ENCODE measurements around the gene SMIM36. TPM values are rescaled to one million over a fixed set of nuclear protein-coding genes. Genes with fewer than 3 reads are reported as not detected.

Gene SMIM36
- total and polyA plus RNA-seq, 2 experiments from 2014 or later, result not detected

GRCh38 chr17:55411463-55411855, 99.8 kb downstream of the SMIM36 start (continued):
- TF ChIP-seq REST (IDR thresholded peaks at IDR 0.05; ENCODE audit: unreplicated experiment), result no peak
- no peak for TF ChIP-seq POLR2AphosphoS5 (IDR thresholded peaks at IDR 0.05; ENCODE audit: low read depth)
- no peak for TF ChIP-seq ZNF114 (CRISPR knock-in tag; IDR thresholded peaks at IDR 0.05)
- no peak for TF ChIP-seq ZNF331 (CRISPR knock-in tag; IDR thresholded peaks at IDR 0.05; ENCODE audit: low read depth)
- TF ChIP-seq EZH2 (IDR thresholded peaks at IDR 0.05; ENCODE audit: low read depth, unreplicated experiment), result no peak
- no peak for TF ChIP-seq CREB1 (CRISPR knock-in tag; IDR thresholded peaks at IDR 0.05; ENCODE audit: low read depth)
- no peak for TF ChIP-seq ETS1 (IDR thresholded peaks at IDR 0.05)
- TF ChIP-seq CTCF (conservative IDR thresholded peaks at IDR 0.05; ENCODE audit: low read depth in 2 of 2), result no peak

- no peak for DNase-seq (ENCODE audit: low spot score)
- Histone ChIP-seq H3K4me2 (no peak overlapping the region), H4K20me1 (replicated peaks; ENCODE audit: insufficient read depth) (peaks cover 14% of the 10 kb centered on the region), H3F3A (replicated peaks; ENCODE audit: low read depth) (no peaks in the 10 kb centered on the region), H3K4me1 (ENCODE audit: insufficient read depth) (no peaks in the 10 kb centered on the region), H3K27ac (ENCODE audit: low read depth) (no peak overlapping the region), H3K27me3 (ENCODE audit: insufficient read depth) (no peaks in the 10 kb centered on the region), H3K4me3 (no peak overlapping the region), H3K36me3 (ENCODE audit: insufficient read depth) (peaks cover 40% of the 10 kb centered on the region), H3K79me2 (replicated peaks; ENCODE audit: insufficient read depth) (peaks cover 19% of the 10 kb centered on the region), H3K9me2 (ENCODE audit: insufficient read depth) (no peaks in the 10 kb centered on the region), H2AFZ (no peak overlapping the region)
- Mint-ChIP-seq H3K36me3 (ENCODE audit: low read depth) (peaks cover 64% of the 10 kb centered on the region), H3K9me3 (no peaks in the 10 kb centered on the region), H3K27ac (no peak overlapping the region), H3K4me3 (no peak overlapping the region), H3K4me1 (peaks cover 3% of the 10 kb centered on the region; the same call in 1 of the 3 replicates), H3K27me3 (ENCODE audit: insufficient read depth, low read depth, poor library complexity) (no peaks in the 10 kb centered on the region)
- ATAC-seq, result no peak
- TF ChIP-seq ZNF114 (CRISPR knock-in tag; IDR thresholded peaks at IDR 0.05) (no peak), ETS1 (IDR thresholded peaks at IDR 0.05) (no peak), CREB1 (CRISPR knock-in tag; IDR thresholded peaks at IDR 0.05; ENCODE audit: low read depth) (no peak), EZH2 (IDR thresholded peaks at IDR 0.05; ENCODE audit: low read depth, unreplicated experiment) (no peak), EZH2phosphoT487 (IDR thresholded peaks at IDR 0.05; ENCODE audit: unreplicated experiment) (no peak), JUNB (IDR thresholded peaks at IDR 0.05; ENCODE audit: unreplicated experiment) (no peak), REST (IDR thresholded peaks at IDR 0.05; ENCODE audit: unreplicated experiment) (no peak), ZNF331 (CRISPR knock-in tag; IDR thresholded peaks at IDR 0.05; ENCODE audit: low read depth) (no peak)
Measured at GRCh38 chr17:55410722-55411462, 100.4 kb downstream of the SMIM36 start.
